Endodermal cell (in vitro differentiated cells): ENCODE results near the gene DGKB. TPM values are rescaled to one million over a fixed set of nuclear protein-coding genes. Genes with fewer than 3 reads are reported as not detected.

Source experiments
- DNase-seq: peaks from one replicate; pipeline ENCODE4 v3.0.0-alpha.2; 2017
- H3K27ac ChIP-seq: 2 replicates; pipeline ENCODE4 v1.5.1; 2013; ENCODE audit warnings: mild to moderate bottlenecking, low read depth, low read length, moderate library complexity
- H3K27me3 ChIP-seq: 2 replicates; pipeline ENCODE4 v1.6.1; 2013; ENCODE audit warnings: mild to moderate bottlenecking, low read length, moderate library complexity; ENCODE audit not compliant: insufficient read depth, control insufficient read depth, poor library complexity, severe bottlenecking
- H3K36me3 ChIP-seq: 2 replicates; pipeline ENCODE4 v1.7.0; 2013; ENCODE audit warnings: mild to moderate bottlenecking, low read length, moderate library complexity; ENCODE audit not compliant: control insufficient read depth, insufficient read depth
- H3K4me1 ChIP-seq: one replicate; pipeline ENCODE4 v1.7.0; 2013; ENCODE audit warnings: low read length; ENCODE audit not compliant: control insufficient read depth, insufficient read depth
- H3K4me3 ChIP-seq: 2 replicates; pipeline ENCODE4 v1.5.1; 2013; ENCODE audit warnings: mild to moderate bottlenecking, low read length, moderate library complexity
- H3K9ac ChIP-seq: 2 replicates; pipeline ENCODE4 v1.6.1; 2013; ENCODE audit warnings: mild to moderate bottlenecking, low read length, moderate library complexity; ENCODE audit not compliant: poor library complexity, severe bottlenecking; ENCODE audit errors: extremely low read depth
- H3K9me3 ChIP-seq: 2 replicates; pipeline ENCODE4 v1.6.1; 2013; ENCODE audit warnings: mild to moderate bottlenecking, low read length, moderate library complexity; ENCODE audit not compliant: control insufficient read depth
- H3K27ac Mint-ChIP-seq: 2 replicates; pipeline ENCODE4 v1.8.0; 2020; ENCODE audit warnings: mixed read lengths
- H3K27me3 Mint-ChIP-seq: 2 replicates; pipeline ENCODE4 v1.8.0; 2021; ENCODE audit warnings: mild to moderate bottlenecking, mixed read lengths; ENCODE audit not compliant: insufficient read depth
- H3K36me3 Mint-ChIP-seq: 2 replicates; pipeline ENCODE4 v1.8.0; 2020; ENCODE audit warnings: low read depth, mixed read lengths
- H3K4me1 Mint-ChIP-seq: 2 replicates; pipeline ENCODE4 v1.8.0; 2020; ENCODE audit warnings: mixed read lengths
- H3K4me3 Mint-ChIP-seq: 2 replicates; pipeline ENCODE4 v1.8.0; 2020; ENCODE audit warnings: mild to moderate bottlenecking, moderate library complexity, mixed read lengths
- H3K9me3 Mint-ChIP-seq: 2 replicates; pipeline ENCODE4 v1.8.0; 2020; ENCODE audit warnings: mild to moderate bottlenecking, mixed read lengths
- WGBS, 2 experiments: methylation state at CpG; one replicate each; pipeline versions ENCODE4 v1.1.5 to v1.1.7; 2013; ENCODE audit warnings: missing lambda C conversion rate in 2 of 2, mixed read lengths in 1 of 2; ENCODE audit not compliant: insufficient coverage in 1 of 2, insufficient read length in 1 of 2; 5-methylcytosine and 5-hydroxymethylcytosine counted together
- total RNA-seq, 2 donors: library from RNA; stranded (reverse); fragmentation: NEBNext Ultra II Directional in 1 of 2; extraction: Animal tissue kit (Norgen Biotek cat#: 25700) in 1 of 2; gene quantifications; 2 replicates in 1 of 2; 3 replicates in 1 of 2; pipeline ENCODE4 v1.2.1, GENCODE V29; 2021
- TF ChIP-seq, protein P1 (sequence below): fragments of 200-600 bp; sonication (generic); conservative IDR thresholded peaks from 2 replicates; pipeline ENCODE4 v1.5.0; 2021; ENCODE audit warnings: antibody characterized with exemption, mild to moderate bottlenecking

Gene DGKB
- total RNA-seq, 2 donors from 2014 or later, result 5.1 to 5.2 TPM

DNA sequence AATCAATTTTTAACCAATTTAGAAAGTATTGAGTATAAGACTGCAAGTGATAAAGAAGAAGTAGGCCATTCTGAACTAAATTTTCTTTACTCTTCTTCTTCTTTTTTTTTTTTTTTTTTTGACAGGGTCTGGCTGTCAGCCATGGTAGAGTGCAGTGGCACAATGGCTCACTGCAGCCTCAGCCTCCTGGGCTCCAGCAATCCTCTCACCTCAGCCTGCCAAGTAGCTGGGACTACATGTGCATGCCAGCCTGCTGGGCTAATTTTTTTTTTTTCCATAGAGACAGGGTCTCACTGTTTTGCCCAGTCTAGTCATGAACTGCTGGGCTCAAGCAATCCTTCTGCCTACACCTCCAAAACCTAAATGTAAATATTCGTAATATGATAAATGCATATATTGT, 63.2 kb downstream of the DGKB start:
- WGBS, 2 experiments, result no CpG with 5 or more reads among the region's 1 CpG

DNA sequence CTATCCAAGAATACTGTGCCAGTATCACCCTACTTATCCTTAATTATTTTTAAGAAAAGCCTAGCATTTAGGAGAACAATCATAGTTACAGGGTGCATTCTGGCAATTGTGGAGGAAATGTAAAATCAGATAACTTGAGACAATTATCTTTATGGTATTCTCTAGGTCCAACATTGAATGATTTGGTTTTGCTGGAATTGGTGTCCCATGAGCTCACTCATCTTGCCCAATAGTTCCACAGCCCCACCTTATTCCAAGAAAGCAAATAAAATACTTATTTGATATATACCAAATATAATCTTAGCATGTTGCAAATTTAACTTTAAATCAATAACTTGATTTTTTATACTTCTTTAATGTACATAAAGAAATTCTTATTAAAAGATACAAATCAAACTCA, 65.3 kb downstream of the DGKB start:
- DNase-seq, result no peak
- no peak overlapping the region for H3K9ac ChIP-seq
- Mint-ChIP-seq H3K4me1 (peaks cover 15% of the 10 kb centered on the region), H3K36me3 (no peaks in the 10 kb centered on the region), H3K27me3 (no peaks in the 10 kb centered on the region), H3K4me3 (no peak overlapping the region), H3K27ac (no peak overlapping the region), H3K9me3 (no peaks in the 10 kb centered on the region)
- no peaks in the 10 kb centered on the region for H3K9me3 ChIP-seq
- TF ChIP-seq, protein P1, sequence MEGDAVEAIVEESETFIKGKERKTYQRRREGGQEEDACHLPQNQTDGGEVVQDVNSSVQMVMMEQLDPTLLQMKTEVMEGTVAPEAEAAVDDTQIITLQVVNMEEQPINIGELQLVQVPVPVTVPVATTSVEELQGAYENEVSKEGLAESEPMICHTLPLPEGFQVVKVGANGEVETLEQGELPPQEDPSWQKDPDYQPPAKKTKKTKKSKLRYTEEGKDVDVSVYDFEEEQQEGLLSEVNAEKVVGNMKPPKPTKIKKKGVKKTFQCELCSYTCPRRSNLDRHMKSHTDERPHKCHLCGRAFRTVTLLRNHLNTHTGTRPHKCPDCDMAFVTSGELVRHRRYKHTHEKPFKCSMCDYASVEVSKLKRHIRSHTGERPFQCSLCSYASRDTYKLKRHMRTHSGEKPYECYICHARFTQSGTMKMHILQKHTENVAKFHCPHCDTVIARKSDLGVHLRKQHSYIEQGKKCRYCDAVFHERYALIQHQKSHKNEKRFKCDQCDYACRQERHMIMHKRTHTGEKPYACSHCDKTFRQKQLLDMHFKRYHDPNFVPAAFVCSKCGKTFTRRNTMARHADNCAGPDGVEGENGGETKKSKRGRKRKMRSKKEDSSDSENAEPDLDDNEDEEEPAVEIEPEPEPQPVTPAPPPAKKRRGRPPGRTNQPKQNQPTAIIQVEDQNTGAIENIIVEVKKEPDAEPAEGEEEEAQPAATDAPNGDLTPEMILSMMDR, result no peak
- no peaks in the 10 kb centered on the region for H3K27me3 ChIP-seq
- no peaks in the 10 kb centered on the region for H3K36me3 ChIP-seq
- H3K4me3 ChIP-seq, result no peak overlapping the region
- H3K4me1 ChIP-seq, result peaks cover 5% of the 10 kb centered on the region
- no peak overlapping the region for H3K27ac ChIP-seq

More for the DNA sequence above, 63.2 kb downstream of the DGKB start:
- peaks cover 17% of the 10 kb centered on the region for H3K4me1 Mint-ChIP-seq
- H3K9ac ChIP-seq, result no peak overlapping the region
- peaks cover 5% of the 10 kb centered on the region for H3K4me1 ChIP-seq
- no peaks in the 10 kb centered on the region for H3K27me3 Mint-ChIP-seq
- TF ChIP-seq, protein P1, result no peak
- no peaks in the 10 kb centered on the region for H3K36me3 Mint-ChIP-seq
- H3K4me3 Mint-ChIP-seq, result no peak overlapping the region
- no peak overlapping the region for H3K27ac ChIP-seq
- H3K27ac Mint-ChIP-seq, result no peak overlapping the region
- H3K36me3 ChIP-seq, result no peaks in the 10 kb centered on the region
- H3K4me3 ChIP-seq, result no peak overlapping the region
- no peak for DNase-seq
- H3K9me3 ChIP-seq, result no peaks in the 10 kb centered on the region
- H3K27me3 ChIP-seq, result no peaks in the 10 kb centered on the region
- H3K9me3 Mint-ChIP-seq, result no peaks in the 10 kb centered on the region

DNA sequence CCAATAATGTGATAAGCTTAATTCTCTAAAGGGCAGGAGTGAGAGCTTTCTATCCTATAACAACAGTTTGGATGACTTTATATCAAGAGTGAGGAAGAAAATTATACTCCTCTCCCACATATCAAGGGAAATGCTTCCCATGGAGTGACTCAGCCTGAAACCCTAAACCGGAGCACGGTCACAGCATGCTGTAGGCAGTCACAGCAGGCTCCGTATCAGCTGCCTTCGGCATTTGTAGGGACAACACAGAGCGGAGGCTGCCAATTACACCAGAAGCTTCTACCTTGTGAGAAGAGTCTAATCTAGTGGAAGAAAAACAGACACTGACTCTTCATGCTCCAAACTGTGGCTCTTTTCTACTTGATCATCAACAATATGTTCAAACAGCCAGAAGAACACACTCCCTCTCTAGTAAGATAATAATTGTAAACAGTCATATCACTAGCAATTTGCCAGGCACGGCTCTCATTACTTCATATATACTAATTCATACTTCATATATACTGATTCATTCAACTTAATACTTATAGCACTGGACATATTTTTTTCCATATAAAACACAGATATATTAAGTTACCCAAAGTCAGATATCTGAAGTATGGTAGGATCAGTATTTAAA, 65.9 kb downstream of the DGKB start:
- H3K4me1 Mint-ChIP-seq, result peaks cover 15% of the 10 kb centered on the region

More for the DNA sequence above, 65.9 kb downstream of the DGKB start:
- Histone ChIP-seq H3K4me1 (peaks cover 5% of the 10 kb centered on the region), H3K27me3 (no peaks in the 10 kb centered on the region), H3K4me3 (peak overlapping the region; percentile 46), H3K9me3 (no peaks in the 10 kb centered on the region), H3K36me3 (no peaks in the 10 kb centered on the region), H3K27ac (no peak overlapping the region), H3K9ac (no peak overlapping the region)
- Mint-ChIP-seq H3K9me3 (no peaks in the 10 kb centered on the region), H3K36me3 (no peaks in the 10 kb centered on the region), H3K4me3 (no peak overlapping the region), H3K27ac (peak overlapping the region; percentile 74), H3K27me3 (no peaks in the 10 kb centered on the region)
- TF ChIP-seq, protein P1, result no peak
- DNase-seq, result peak; percentile 93
- 0 to 17% methylated on average over 4 to 6 of the region's 6 CpGs for WGBS, 2 experiments
